GM19025 (cell line): Measurements from ENCODE around the gene ATP6V0B.
A peak's percentile ranks its signal among the peaks of the same experiment; 100 is the strongest.

ENCODE experiments used
- ATAC-seq: cut with Tn5 transposase; IDR thresholded peaks from one replicate; pipeline ENCODE4 v1.9.1; 2021; ENCODE audit warnings: mild to moderate bottlenecking, low read depth, moderate library complexity; ENCODE audit not compliant: unreplicated experiment

ATP6V0B gene

GRCh38 chr1:43974443-43975248, at the start of gene ATP6V0B:
ATP6V0B (plus strand) TSS chr1:43974960; CDS start chr1:43975041, 81 bp downstream.
- ATAC-seq = peak; percentile 68

- ATAC-seq = no peak
Observed at GRCh38 chr1:43925846-43926245, 48.9 kb upstream of the ATP6V0B start.

- no peak for ATAC-seq
Observed at GRCh38 chr1:43930168-43930948, 44.4 kb upstream of the ATP6V0B start.

GRCh38 chr1:43930949-43931275, 43.8 kb upstream of the ATP6V0B start:
- no peak for ATAC-seq

GRCh38 chr1:43931711-43932660, 42.8 kb upstream of the ATP6V0B start:
- no peak for ATAC-seq

GRCh38 chr1:43932786-43933385, 41.9 kb upstream of the ATP6V0B start:
- ATAC-seq = no peak

- no peak for ATAC-seq
Observed at GRCh38 chr1:43933386-43934100, 41.2 kb upstream of the ATP6V0B start, which contains the start of gene ARTN. ARTN (plus strand) TSS chr1:43933801; CDS start chr1:43935657, 1,856 bp downstream.

- no peak for ATAC-seq
Observed at GRCh38 chr1:43934101-43934985, 40.4 kb upstream of the ATP6V0B start.

- no peak for ATAC-seq
Observed at GRCh38 chr1:43934986-43935324, 39.8 kb upstream of the ATP6V0B start.

GRCh38 chr1:43935711-43936427, 38.9 kb upstream of the ATP6V0B start:
- ATAC-seq = no peak

GRCh38 chr1:43936431-43937151, 38.2 kb upstream of the ATP6V0B start:
- ATAC-seq = no peak

GRCh38 chr1:43937179-43937865, 37.4 kb upstream of the ATP6V0B start:
- ATAC-seq = no peak

- ATAC-seq = no peak
Observed at GRCh38 chr1:43938383-43938782, 36.4 kb upstream of the ATP6V0B start.

GRCh38 chr1:43938892-43939587, 35.7 kb upstream of the ATP6V0B start:
- ATAC-seq = no peak

- no peak for ATAC-seq
Observed at GRCh38 chr1:43942411-43942810, 32.3 kb upstream of the ATP6V0B start.

- no peak for ATAC-seq
Observed at GRCh38 chr1:43944860-43945259, 29.9 kb upstream of the ATP6V0B start.
